Measurements from ENCODE around the gene CACNA1C. TPM values are rescaled to one million over a fixed set of nuclear protein-coding genes. Genes with fewer than 3 reads are reported as not detected.
A peak's percentile ranks its signal among the peaks of the same experiment; 100 is the strongest.
"Not testable (repeated sequence)": the region's sequence is repeated elsewhere in the genome, so short reads cannot be mapped to it uniquely, and the experiment has no call there.

CACNA1C gene
- total RNA-seq, 1 donor from 2014 or later: 15.6 TPM

DNA sequence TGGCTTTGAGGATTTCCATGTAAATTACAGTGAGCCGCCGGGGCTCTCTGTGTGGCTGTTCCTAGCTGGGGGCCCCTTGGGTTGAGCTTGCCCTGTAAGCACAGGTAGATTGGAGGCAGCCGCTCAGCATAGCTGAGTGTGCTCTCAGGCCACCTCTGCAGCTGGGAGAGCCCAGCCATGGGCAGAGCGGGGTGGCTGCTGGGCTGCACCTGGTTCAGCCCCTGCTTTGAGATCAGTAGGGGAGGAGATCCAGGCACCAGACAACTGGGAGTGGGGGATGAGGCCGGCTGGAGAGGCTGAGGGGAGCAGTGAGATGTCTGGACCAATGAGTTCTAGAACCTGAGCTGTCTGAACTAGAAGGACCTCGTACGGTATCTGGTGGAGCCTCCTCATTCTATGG, 44.8 kb downstream of the CACNA1C start:
- no peaks in the 10 kb centered on the region for H3K27me3 ChIP-seq
- H3K27ac ChIP-seq: no peak overlapping the region
- DNase-seq (peak; percentile 29), ATAC-seq (no peak)
- no peaks in the 10 kb centered on the region for H3K9me3 ChIP-seq
- H3K4me1 ChIP-seq: peaks cover 11% of the 10 kb centered on the region
- H3K4me3 ChIP-seq: no peak overlapping the region
- intact Hi-C loops (cut with DNase I): no loop called here
- TF ChIP-seq, protein P1, sequence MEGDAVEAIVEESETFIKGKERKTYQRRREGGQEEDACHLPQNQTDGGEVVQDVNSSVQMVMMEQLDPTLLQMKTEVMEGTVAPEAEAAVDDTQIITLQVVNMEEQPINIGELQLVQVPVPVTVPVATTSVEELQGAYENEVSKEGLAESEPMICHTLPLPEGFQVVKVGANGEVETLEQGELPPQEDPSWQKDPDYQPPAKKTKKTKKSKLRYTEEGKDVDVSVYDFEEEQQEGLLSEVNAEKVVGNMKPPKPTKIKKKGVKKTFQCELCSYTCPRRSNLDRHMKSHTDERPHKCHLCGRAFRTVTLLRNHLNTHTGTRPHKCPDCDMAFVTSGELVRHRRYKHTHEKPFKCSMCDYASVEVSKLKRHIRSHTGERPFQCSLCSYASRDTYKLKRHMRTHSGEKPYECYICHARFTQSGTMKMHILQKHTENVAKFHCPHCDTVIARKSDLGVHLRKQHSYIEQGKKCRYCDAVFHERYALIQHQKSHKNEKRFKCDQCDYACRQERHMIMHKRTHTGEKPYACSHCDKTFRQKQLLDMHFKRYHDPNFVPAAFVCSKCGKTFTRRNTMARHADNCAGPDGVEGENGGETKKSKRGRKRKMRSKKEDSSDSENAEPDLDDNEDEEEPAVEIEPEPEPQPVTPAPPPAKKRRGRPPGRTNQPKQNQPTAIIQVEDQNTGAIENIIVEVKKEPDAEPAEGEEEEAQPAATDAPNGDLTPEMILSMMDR (IDR thresholded peaks at IDR 0.05): no peak
- no peaks in the 10 kb centered on the region for H3K36me3 ChIP-seq

DNA sequence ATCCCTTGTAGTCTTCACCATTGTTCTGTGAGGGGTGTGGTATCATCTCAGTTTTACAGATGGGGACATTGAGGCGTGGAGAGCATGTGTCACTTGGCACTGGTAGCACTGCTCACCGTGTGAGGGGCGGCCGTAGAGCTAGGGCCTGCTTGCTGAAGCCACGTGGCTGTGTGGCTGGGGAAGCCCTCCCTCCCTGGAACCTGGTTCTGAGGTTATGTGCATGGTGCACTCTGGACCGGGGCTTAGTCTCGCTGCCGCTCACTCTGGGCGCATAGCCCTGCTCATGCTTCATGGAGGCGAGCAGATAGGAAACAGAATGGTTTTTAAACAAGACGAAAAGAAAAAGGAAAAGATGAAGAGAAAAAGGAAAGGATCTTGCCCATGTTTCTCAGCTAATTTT, 46.1 kb downstream of the CACNA1C start:
- H3K27ac ChIP-seq: no peak overlapping the region
- DNase-seq: peak; percentile 40
- ATAC-seq: peak; percentile 23
- no peaks in the 10 kb centered on the region for H3K27me3 ChIP-seq
- TF ChIP-seq, protein P1 (IDR thresholded peaks at IDR 0.05): no peak
- no peaks in the 10 kb centered on the region for H3K9me3 ChIP-seq
- no peaks in the 10 kb centered on the region for H3K36me3 ChIP-seq
- H3K4me3 ChIP-seq: no peak overlapping the region
- intact Hi-C loops (cut with DNase I): no loop called here
- peaks cover 11% of the 10 kb centered on the region for H3K4me1 ChIP-seq

DNA sequence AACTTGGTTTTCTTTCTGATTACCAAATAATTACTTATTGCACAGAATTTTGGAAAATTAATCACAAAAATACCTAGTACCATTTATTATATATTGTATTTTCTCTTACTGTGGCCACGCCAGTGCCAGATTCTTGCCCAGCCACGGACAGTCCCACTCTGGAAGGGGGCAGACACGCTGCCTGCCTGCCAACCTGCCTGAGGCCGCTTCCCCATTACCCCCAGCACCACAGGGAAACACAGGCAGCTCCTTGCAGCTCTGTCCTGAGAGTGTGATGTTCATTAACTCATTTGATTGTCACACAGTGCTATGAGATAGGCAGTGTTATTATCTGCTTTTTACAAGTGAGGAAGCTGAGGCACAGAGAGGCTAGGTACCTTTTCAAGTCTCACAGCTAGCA, 46.8 kb downstream of the CACNA1C start:
- no peak overlapping the region for H3K4me3 ChIP-seq
- H3K4me1 ChIP-seq: peaks cover 6% of the 10 kb centered on the region
- no peaks in the 10 kb centered on the region for H3K27me3 ChIP-seq
- H3K27ac ChIP-seq: no peak overlapping the region
- H3K9me3 ChIP-seq: no peaks in the 10 kb centered on the region
- peak; percentile 29 for DNase-seq
- TF ChIP-seq, protein P1 (IDR thresholded peaks at IDR 0.05): no peak
- ATAC-seq: no peak
- intact Hi-C loops (cut with DNase I): no loop called here
- no peaks in the 10 kb centered on the region for H3K36me3 ChIP-seq

- DNase-seq (peak; percentile 60), ATAC-seq (peak; percentile 32)
- no peak overlapping the region for H3K27ac ChIP-seq
- TF ChIP-seq, protein P1 (IDR thresholded peaks at IDR 0.05): no peak
- H3K4me3 ChIP-seq: no peak overlapping the region
- intact Hi-C loops (cut with DNase I): no loop called here
- H3K36me3 ChIP-seq: no peaks in the 10 kb centered on the region
- H3K27me3 ChIP-seq: no peaks in the 10 kb centered on the region
- no peaks in the 10 kb centered on the region for H3K4me1 ChIP-seq
- no peaks in the 10 kb centered on the region for H3K9me3 ChIP-seq
Measured at GRCh38 chr12:2101359-2101758, 48.6 kb downstream of the CACNA1C start.

GRCh38 chr12:2101771-2102170, 49.0 kb downstream of the CACNA1C start:
- no peaks in the 10 kb centered on the region for H3K4me1 ChIP-seq
- intact Hi-C loops (cut with DNase I): no loop called here

DNA sequence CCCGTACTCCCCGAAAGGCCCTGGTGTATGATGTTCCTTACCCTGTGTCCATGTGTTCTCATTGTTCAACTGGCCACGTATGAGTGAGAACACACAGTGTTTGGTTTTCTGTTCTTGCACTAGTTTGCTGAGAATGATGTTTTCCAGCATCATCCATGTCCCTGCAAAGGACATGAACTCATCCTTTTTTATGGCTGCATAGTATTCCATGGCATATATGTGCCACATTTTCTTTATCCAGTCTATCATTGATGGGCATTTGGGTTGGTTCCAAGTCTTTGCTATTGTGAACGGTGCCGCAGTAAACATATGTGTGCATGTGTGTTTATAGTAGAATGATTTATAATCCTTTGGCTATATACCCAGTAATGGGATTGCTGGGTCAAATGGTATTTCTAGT, 49.9 kb downstream of the CACNA1C start:
- H3K36me3 ChIP-seq; H3K27me3 ChIP-seq; H3K27ac ChIP-seq; H3K9me3 ChIP-seq; H3K4me1 ChIP-seq; DNase-seq; intact Hi-C loops (cut with DNase I); H3K4me3 ChIP-seq; ATAC-seq: not testable (repeated sequence)

More at GRCh38 chr12:2101771-2102170, 49.0 kb downstream of the CACNA1C start:
- TF ChIP-seq, protein P1 (IDR thresholded peaks at IDR 0.05): no peak
- no peaks in the 10 kb centered on the region for H3K9me3 ChIP-seq
- no peak for DNase-seq
- H3K27ac ChIP-seq: no peak overlapping the region
- H3K36me3 ChIP-seq: no peaks in the 10 kb centered on the region
- H3K27me3 ChIP-seq: no peaks in the 10 kb centered on the region
- ATAC-seq: no peak
- H3K4me3 ChIP-seq: no peak overlapping the region

DNA sequence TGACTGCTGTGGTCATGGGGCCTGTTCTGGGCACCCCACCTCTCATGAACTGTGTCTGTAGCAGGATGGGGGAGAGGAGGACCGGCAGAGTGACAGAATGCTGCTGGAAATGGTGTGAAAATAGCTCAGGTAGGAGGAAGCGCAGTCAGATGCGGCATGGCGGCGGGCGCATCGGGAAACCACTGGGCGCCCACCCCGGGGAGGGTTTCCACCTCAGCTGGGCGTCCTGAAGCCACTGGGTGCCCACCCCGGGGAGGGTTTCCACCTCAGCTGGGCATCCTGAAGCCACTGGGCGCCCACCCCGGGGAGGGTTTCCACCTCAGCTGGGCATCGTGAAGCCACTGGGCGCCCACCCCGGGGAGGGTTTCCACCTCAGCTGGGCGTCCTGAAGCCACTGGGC, 52.6 kb downstream of the CACNA1C start:
- H3K27me3 ChIP-seq; H3K9me3 ChIP-seq; H3K4me1 ChIP-seq; ATAC-seq; H3K36me3 ChIP-seq; H3K27ac ChIP-seq; intact Hi-C loops (cut with DNase I); H3K4me3 ChIP-seq: not testable (repeated sequence)
- DNase-seq: peak; percentile 34

Data from upper lobe of right lung (tissue), 1 donor.